ENCODE measurements around the gene LYL1. TPM values are rescaled to one million over a fixed set of nuclear protein-coding genes. Genes with fewer than 3 reads are reported as not detected.

LYL1 gene
- total and polyA plus RNA-seq, 9 of the 15 experiments (the other 6 are each of a cell fraction or from before 2014, with no cell fraction given): 1.3 to 266 (median 34.0) TPM

GRCh38 chr19:13118424-13119193 is 16.0 kb upstream of the LYL1 start (continued):
- no peak; the same call in 1 of the 2 replicates for TF ChIP-seq REST (IDR thresholded peaks at IDR 0.05; ENCODE audit: borderline replicate concordance)
- no peak for TF ChIP-seq REST (CRISPR knock-in tag; IDR thresholded peaks at IDR 0.05; ENCODE audit: low read depth)
- no peak for TF ChIP-seq ZNF280A (IDR thresholded peaks at IDR 0.05; ENCODE audit: low read depth, partially characterized antibody)
- TF ChIP-seq POLR3A (IDR thresholded peaks at IDR 0.05; ENCODE audit: borderline replicate concordance, extremely low read depth, insufficient read depth, insufficient read length): no peak
- peak; percentile 68; the same call in 1 of the 2 replicates for TF ChIP-seq ELF4 (CRISPR knock-in tag; IDR thresholded peaks at IDR 0.05)
- no peak for TF ChIP-seq BCL6 (CRISPR knock-in tag; IDR thresholded peaks at IDR 0.05)
- TF ChIP-seq FOXK1 (CRISPR knock-in tag; IDR thresholded peaks at IDR 0.05; ENCODE audit: borderline replicate concordance): no peak
- TF ChIP-seq ELF1 (tag; IDR thresholded peaks at IDR 0.05): no peak
- TF ChIP-seq TFAM (CRISPR knock-in tag; conservative IDR thresholded peaks at IDR 0.05): no peak
- no peak for TF ChIP-seq PREB (CRISPR knock-in tag; IDR thresholded peaks at IDR 0.05)
- no peak for TF ChIP-seq ZNF143 (CRISPR knock-in tag; IDR thresholded peaks at IDR 0.05)
- no peak for TF ChIP-seq ZNF282 (CRISPR knock-in tag; IDR thresholded peaks at IDR 0.05)
- no peak for TF ChIP-seq HNRNPL (IDR thresholded peaks at IDR 0.05; ENCODE audit: low read depth, low read length)

Measured in K562 (cell line).